ENCODE data around the gene CDH22. TPM values are rescaled to one million over a fixed set of nuclear protein-coding genes. Genes with fewer than 3 reads are reported as not detected.

The CDH22 gene
- total and polyA plus RNA-seq, 9 of the 15 experiments (the other 6 are each of a cell fraction or from before 2014, with no cell fraction given): 0.07 to 0.08 TPM; not detected in 7

- ATAC-seq: no peak
- CTCF ChIA-PET (ENCODE audit: low intra/inter-chr PET ratio): no interaction called here
These were observed 64.3 kb downstream of the CDH22 start for GRCh38 chr20:46243707-46244628.

More at GRCh38 chr20:46243707-46244628, 64.3 kb downstream of the CDH22 start:
- Histone ChIP-seq H3K4me1 (replicated peaks in 1 of 2; ENCODE audit: control insufficient read depth in 2 of 2, insufficient read depth in 2 of 2, low read length in 2 of 2) (no peaks in the 10 kb centered on the region), H3K9ac (ENCODE audit: insufficient read depth in 1 of 2, low read depth in 2 of 2, low read length in 2 of 2) (no peak overlapping the region), H2AFZ (ENCODE audit: low read depth, low read length) (no peak overlapping the region), H3K9me1 (ENCODE audit: control insufficient read depth, insufficient read depth, low read length) (no peaks in the 10 kb centered on the region), H3K27me3 (ENCODE audit: control insufficient read depth in 2 of 2, insufficient read depth in 2 of 2, low read length in 2 of 2) (peaks cover 18 to 61% of the 10 kb centered on the region in 2 experiments), H3K79me2 (ENCODE audit: control insufficient read depth, insufficient read depth, low read length) (no peaks in the 10 kb centered on the region), H3K27ac (ENCODE audit: extremely low read depth, low read depth, low read length) (no peak overlapping the region), H3K36me3 (ENCODE audit: control insufficient read depth, insufficient read depth, low read length) (no peaks in the 10 kb centered on the region), H3K9me3 (replicated peaks; ENCODE audit: control insufficient read depth, insufficient read depth, low read depth, low read length) (no peaks in the 10 kb centered on the region), H4K20me1 (replicated peaks; ENCODE audit: control insufficient read depth, insufficient read depth, low read length) (0 out of 2 replicates have a peak, but pooled peaks cover 4% of the 10 kb centered on the region), H3K4me3 (no peak overlapping the region), H3K4me2 (ENCODE audit: insufficient read depth, low read length) (no peak overlapping the region)
- in situ Hi-C loops (cut with MboI) (no loop called here), intact Hi-C loops (cut with micrococcal nuclease) (no loop called here)
- no TSS peak for BruUV-seq (replicated peaks)
- FAIRE-seq: no peak
- WGBS (ENCODE audit: insufficient coverage, low coverage, missing lambda C conversion rate): under 1% methylated on average over 9 of the region's 9 CpGs
- TF ChIP-seq ZKSCAN1 (IDR thresholded peaks at IDR 0.05; ENCODE audit: low read depth, low read length) (0 out of 2 replicates have a peak, but pooled peaks have one; percentile 21), RBM25 (IDR thresholded peaks at IDR 0.05; ENCODE audit: low read depth, low read length, severe bottlenecking) (peak; percentile 51), EP400 (IDR thresholded peaks at IDR 0.05) (no peak), ATF3 (IDR thresholded peaks at IDR 0.05) (peak; percentile 71), ATF3 (CRISPR knock-in tag; conservative IDR thresholded peaks at IDR 0.05) (no peak), BCOR (IDR thresholded peaks at IDR 0.05) (0 out of 2 replicates have a peak, but pooled peaks have one; percentile 45), CC2D1A (IDR thresholded peaks at IDR 0.05) (no peak), ZSCAN32 (CRISPR knock-in tag; IDR thresholded peaks at IDR 0.05) (no peak), ATF7 (IDR thresholded peaks at IDR 0.05) (peak; percentile 36; the same call in 1 of the 2 replicates), ZNF121 (CRISPR knock-in tag; conservative IDR thresholded peaks at IDR 0.05) (peak; percentile 65)
- POLR2A ChIA-PET: no interaction called here
- DNase-seq (ENCODE audit: extremely low read depth in 1 of 4, low spot score in 3 of 4): no peak
